HG02852 (cell line): ENCODE measurements around the gene COL6A3.

ENCODE experiments used
- ATAC-seq: cut with Tn5 transposase; IDR thresholded peaks from one replicate; pipeline ENCODE4 v1.9.1; 2021; ENCODE audit warnings: mild to moderate bottlenecking, moderate library complexity; ENCODE audit not compliant: unreplicated experiment

The COL6A3 gene

GRCh38 chr2:237298151-237299118 lies 115.5 kb downstream of the COL6A3 start:
- no peak for ATAC-seq

- ATAC-seq, result no peak
Measured at GRCh38 chr2:237297421-237298150, 116.4 kb downstream of the COL6A3 start.

- ATAC-seq, result no peak
Measured at GRCh38 chr2:237296756-237297155, 117.2 kb downstream of the COL6A3 start.

GRCh38 chr2:237295889-237296480 lies 118.0 kb downstream of the COL6A3 start:
- ATAC-seq, result no peak

- ATAC-seq, result no peak
Measured at GRCh38 chr2:237294460-237294859, 119.5 kb downstream of the COL6A3 start.

GRCh38 chr2:237293978-237294377 lies 120.0 kb downstream of the COL6A3 start:
- ATAC-seq, result no peak

GRCh38 chr2:237291138-237291792 lies 122.7 kb downstream of the COL6A3 start:
- no peak for ATAC-seq

GRCh38 chr2:237290261-237290660 lies 123.7 kb downstream of the COL6A3 start:
- no peak for ATAC-seq

GRCh38 chr2:237289139-237289538 lies 124.8 kb downstream of the COL6A3 start:
- ATAC-seq, result no peak

GRCh38 chr2:237287872-237288271 lies 126.1 kb downstream of the COL6A3 start:
- no peak for ATAC-seq

GRCh38 chr2:237283131-237283928 lies 130.6 kb downstream of the COL6A3 start:
- ATAC-seq, result no peak

- ATAC-seq, result no peak
Measured at GRCh38 chr2:237282568-237283128, 131.3 kb downstream of the COL6A3 start.

- ATAC-seq, result no peak
Measured at GRCh38 chr2:237281836-237282306, 132.1 kb downstream of the COL6A3 start.

GRCh38 chr2:237280939-237281338 lies 133.0 kb downstream of the COL6A3 start:
- no peak for ATAC-seq

- ATAC-seq, result no peak
Measured at GRCh38 chr2:237280229-237280628, 133.7 kb downstream of the COL6A3 start.

- ATAC-seq, result no peak
Measured at GRCh38 chr2:237279012-237279768, 134.8 kb downstream of the COL6A3 start.

GRCh38 chr2:237278568-237278967 lies 135.4 kb downstream of the COL6A3 start:
- no peak for ATAC-seq

- ATAC-seq, result no peak
Measured at GRCh38 chr2:237276716-237277490, 137.1 kb downstream of the COL6A3 start.
